ENCODE results near the gene KDM4B. TPM values are rescaled to one million over a fixed set of nuclear protein-coding genes. Genes with fewer than 3 reads are reported as not detected.

Gene KDM4B
- total RNA-seq, 6 experiments from 2014 or later: 17.0 to 27.2 (median 20.3) TPM

DNA sequence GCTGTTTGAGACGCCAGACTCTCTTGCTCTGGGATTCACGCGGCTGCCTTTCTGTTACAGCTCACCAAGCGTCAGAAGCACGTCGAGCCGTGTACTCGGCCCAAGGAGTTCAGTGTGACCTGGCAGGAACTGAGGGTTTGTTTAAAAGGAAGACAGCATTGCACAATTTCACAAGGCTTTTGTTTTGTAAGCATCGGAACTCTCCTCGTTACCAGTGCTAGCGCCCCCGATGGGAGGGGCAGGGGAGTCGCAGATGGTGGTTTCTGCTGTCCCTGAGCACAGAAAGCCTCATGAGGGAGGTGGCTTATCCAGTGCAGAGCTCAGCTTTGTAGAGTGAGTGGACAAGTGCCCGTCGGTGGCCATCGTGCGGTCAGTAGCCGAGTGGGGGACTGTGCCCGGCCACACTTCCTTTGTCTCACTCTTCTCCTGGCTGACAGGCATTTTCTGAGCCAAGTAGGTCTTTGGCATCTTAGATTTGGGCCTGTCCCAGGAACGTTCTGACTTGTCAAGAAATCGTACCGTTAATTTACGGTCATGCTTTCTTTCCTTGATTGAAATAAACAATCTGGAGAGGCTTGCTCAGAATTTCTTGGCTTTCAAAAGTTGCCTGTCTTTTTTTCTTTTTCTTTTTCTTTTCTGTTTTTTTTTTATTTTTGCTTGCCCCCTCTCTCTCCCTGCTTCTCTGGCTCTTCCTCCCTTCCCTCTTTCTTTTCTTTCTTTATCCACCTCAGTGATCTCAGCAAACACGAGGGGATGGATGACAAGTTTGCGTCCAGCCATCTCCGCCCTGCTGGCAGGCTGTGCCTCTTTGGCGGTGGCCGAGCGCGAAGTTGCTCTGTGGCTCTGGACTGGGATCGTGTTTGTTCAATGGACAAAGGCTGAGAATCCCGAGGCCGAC lies 7.7 kb downstream of the KDM4B start:
- Mint-ChIP-seq H3K36me3 (ENCODE audit: low read depth) (no peaks in the 10 kb centered on the region; the same call in 1 of the 2 replicates), H3K9me3 (no peaks in the 10 kb centered on the region), H3K4me3 (peak overlapping the region; percentile 81), H3K27ac (peak overlapping the region; percentile 99), H3K27me3 (ENCODE audit: insufficient read depth) (no peaks in the 10 kb centered on the region; the same call in 1 of the 2 replicates), H3K4me1 (ENCODE audit: low read depth) (peaks cover 73% of the 10 kb centered on the region)
- DNase-seq: peak; percentile 98
- peak; percentile 79 for TF ChIP-seq CTCF (IDR thresholded peaks at IDR 0.05)

DNA sequence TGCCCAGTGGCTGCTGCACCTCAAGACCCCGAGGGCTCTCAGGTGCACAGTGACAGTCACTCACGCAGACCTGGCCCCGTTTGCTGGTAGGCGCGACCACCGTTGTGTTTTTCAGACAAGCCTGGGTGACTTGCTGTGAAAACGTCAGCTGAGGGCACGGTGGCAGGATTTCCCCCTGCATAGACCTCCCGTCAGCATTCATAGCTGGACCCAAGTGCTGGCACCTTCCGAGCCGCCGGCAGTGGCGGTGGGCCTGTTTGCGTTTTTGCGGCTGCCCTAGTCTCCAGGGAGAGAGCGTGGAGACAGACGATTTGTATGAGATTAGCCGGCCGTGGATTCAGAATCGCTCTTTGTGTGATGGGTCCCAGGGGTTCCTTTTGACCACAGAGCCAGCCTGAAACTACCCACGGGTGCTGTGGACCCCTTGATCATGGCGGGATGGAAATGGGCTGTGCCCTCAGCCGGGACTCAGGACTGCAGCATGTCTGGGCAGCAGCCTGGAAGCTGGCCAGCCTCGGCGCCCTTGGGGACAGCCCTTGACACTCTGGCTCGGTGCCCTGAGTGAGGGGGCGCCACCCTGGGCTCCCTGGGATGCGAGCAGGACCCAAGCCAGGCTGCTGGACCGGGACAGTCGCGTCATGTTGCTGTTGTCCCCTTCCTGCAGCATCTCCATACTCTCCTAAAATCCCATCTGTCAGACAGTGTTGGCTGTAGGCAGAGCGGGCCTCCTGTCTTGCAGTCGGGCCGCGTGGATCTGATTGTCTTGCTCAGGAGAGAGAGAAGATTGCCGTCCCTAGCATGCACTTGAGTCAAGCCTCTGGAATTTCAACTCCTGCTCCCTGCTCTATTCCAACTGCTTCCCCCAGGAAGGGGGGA lies 8.6 kb downstream of the KDM4B start:
- Mint-ChIP-seq H3K36me3 (ENCODE audit: low read depth) (no peaks in the 10 kb centered on the region; the same call in 1 of the 2 replicates), H3K4me3 (peak overlapping the region; percentile 81)

DNA sequence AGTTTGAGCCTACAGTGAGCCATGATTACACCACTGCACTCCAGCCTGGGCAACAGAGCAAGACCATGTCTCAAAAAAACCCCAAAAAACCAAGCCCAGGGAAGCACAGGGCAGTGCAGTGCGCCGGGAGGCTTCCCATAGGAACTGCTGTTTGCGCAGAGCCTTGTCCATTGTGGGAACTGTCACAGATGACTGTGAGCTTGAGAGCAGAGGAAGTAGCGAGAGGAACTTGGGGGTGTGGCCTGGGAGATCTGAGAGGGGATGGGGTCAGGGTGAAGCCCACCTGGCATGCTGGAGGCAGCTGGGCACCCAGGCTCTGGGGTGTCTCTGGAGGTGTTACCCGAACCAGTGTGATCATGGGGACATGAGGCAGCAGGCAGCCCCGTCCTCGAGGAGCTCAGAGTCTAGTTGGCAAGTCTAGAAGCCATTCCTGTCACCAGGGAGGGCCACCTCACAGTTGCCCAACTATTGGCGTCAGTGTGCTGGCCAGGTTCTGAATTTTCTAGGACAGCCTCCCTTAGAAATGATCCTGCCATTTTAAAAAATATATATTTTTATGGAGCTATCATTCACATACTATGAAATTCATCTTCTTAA lies 10.4 kb downstream of the KDM4B start:
- H3K27me3 Mint-ChIP-seq (ENCODE audit: insufficient read depth): no peaks in the 10 kb centered on the region; the same call in 1 of the 2 replicates
- no peaks in the 10 kb centered on the region; the same call in 1 of the 2 replicates for H3K36me3 Mint-ChIP-seq (ENCODE audit: low read depth)
- H3K4me3 Mint-ChIP-seq: no peak overlapping the region
- peaks cover 57% of the 10 kb centered on the region for H3K4me1 Mint-ChIP-seq (ENCODE audit: low read depth)
- DNase-seq: no peak
- no peak for TF ChIP-seq CTCF (IDR thresholded peaks at IDR 0.05)
- no peak overlapping the region; the same call in 1 of the 2 replicates for H3K27ac Mint-ChIP-seq
- no peaks in the 10 kb centered on the region for H3K9me3 Mint-ChIP-seq

More for the DNA sequence above, 8.6 kb downstream of the KDM4B start:
- TF ChIP-seq CTCF (IDR thresholded peaks at IDR 0.05): no peak
- Mint-ChIP-seq H3K4me1 (ENCODE audit: low read depth) (peaks cover 68% of the 10 kb centered on the region), H3K27ac (peak overlapping the region; percentile 99), H3K27me3 (ENCODE audit: insufficient read depth) (no peaks in the 10 kb centered on the region; the same call in 1 of the 2 replicates), H3K9me3 (no peaks in the 10 kb centered on the region)
- peak; percentile 91 for DNase-seq

DNA sequence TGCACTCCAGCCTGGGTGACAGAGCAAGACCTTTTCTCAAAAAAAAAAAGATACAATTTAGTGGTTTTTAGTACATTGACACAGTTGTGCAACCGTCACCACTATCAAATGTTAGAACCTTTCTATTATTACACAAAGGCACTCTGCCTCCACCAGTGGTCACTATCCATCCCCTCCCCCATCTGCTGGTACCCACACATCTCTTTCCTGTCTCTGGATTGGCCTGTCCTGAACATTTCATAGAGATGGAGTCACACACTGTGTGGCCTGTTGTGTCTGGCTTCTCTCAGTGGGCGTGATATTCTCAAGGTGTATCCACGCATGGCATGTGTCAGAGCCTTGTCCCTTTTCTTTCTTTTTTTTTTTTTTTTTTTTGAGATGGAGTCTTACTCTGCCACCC lies 11.2 kb downstream of the KDM4B start:
- DNase-seq: no peak
- H3K4me3 Mint-ChIP-seq: no peak overlapping the region
- TF ChIP-seq CTCF (IDR thresholded peaks at IDR 0.05): no peak

More for the DNA sequence above, 11.2 kb downstream of the KDM4B start:
- Mint-ChIP-seq H3K27me3 (ENCODE audit: insufficient read depth) (no peaks in the 10 kb centered on the region; the same call in 1 of the 2 replicates), H3K4me1 (ENCODE audit: low read depth) (peaks cover 52% of the 10 kb centered on the region), H3K27ac (peak overlapping the region; percentile 45), H3K9me3 (no peaks in the 10 kb centered on the region), H3K36me3 (ENCODE audit: low read depth) (no peaks in the 10 kb centered on the region; the same call in 1 of the 2 replicates)

Data from HFFc6 (cell line).